Gastroesophageal sphincter (tissue), 4 donors: ENCODE data around the gene MSN. TPM values are rescaled to one million over a fixed set of nuclear protein-coding genes. Genes with fewer than 3 reads are reported as not detected.

Source experiments
- ATAC-seq: fragments of 150-250 bp; one replicate; pipeline ENCODE4 v1.9.1; 2016; ENCODE audit warnings: mild to moderate bottlenecking, moderate library complexity
- H3K27ac ChIP-seq, 4 donors: fragments of 200-600 bp; sonication (generic) in 3 of 4; 1 replicate in 3 of 4; 2 replicates in 1 of 4; pipeline ENCODE4 v1.5.1; 2016 to 2019
- H3K27me3 ChIP-seq: fragments of 200-600 bp; sonication (generic); one replicate; pipeline ENCODE4 v1.5.1; 2019
- H3K36me3 ChIP-seq, 2 donors: fragments of 200-600 bp; sonication (generic); one replicate each; pipeline ENCODE4 v1.5.1; 2019; ENCODE audit warnings: control low read depth in 1 of 2
- H3K4me1 ChIP-seq, 3 donors: fragments of 200-600 bp; sonication (generic); 1 replicate in 2 of 3; 2 replicates in 1 of 3; pipeline ENCODE4 v1.5.1; 2016 to 2019; ENCODE audit warnings: control low read depth in 2 of 3
- H3K4me3 ChIP-seq, 2 donors: fragments of 200-600 bp; sonication (generic); one replicate each; pipeline ENCODE4 v1.5.1; 2019; ENCODE audit warnings: mild to moderate bottlenecking in 1 of 2, moderate library complexity in 1 of 2
- H3K9me3 ChIP-seq, 3 donors: fragments of 200-600 bp; sonication (generic); one replicate each; pipeline ENCODE4 v1.5.1; 2017 to 2019; ENCODE audit warnings: control low read depth in 2 of 3
- EP300 ChIP-seq: sonication (generic); formaldehyde crosslinking; IDR thresholded peaks from one replicate; pipeline ENCODE4 v1.6.1; 2017; ENCODE audit warnings: antibody characterized with exemption, mild to moderate bottlenecking
- POLR2A ChIP-seq, 2 donors: fragments of 450-650 bp; IDR thresholded peaks; one replicate each; pipeline ENCODE4 v1.6.1; 2017; ENCODE audit warnings: antibody characterized with exemption in 2 of 2, mild to moderate bottlenecking in 2 of 2, moderate library complexity in 1 of 2
- POLR2AphosphoS5 ChIP-seq: sonication (generic); formaldehyde crosslinking; IDR thresholded peaks from one replicate; pipeline ENCODE4 v1.6.1; 2017; ENCODE audit warnings: antibody characterized with exemption
- WGBS, 2 donors: methylation state at CpG; one replicate each; pipeline ENCODE4 v1.1.5; 2018; ENCODE audit warnings: low coverage in 1 of 2; 5-methylcytosine and 5-hydroxymethylcytosine counted together
- total RNA-seq, 4 donors: library from RNA; depleted of rRNA; stranded (reverse); fragments of >200 nt; gene quantifications; one replicate each; pipeline ENCODE4 v1.1.0, GENCODE V29; 2016
- TF ChIP-seq, protein P1 (sequence below), 4 experiments: fragments of 200-600 bp in 2 of 4; fragments of 450-650 bp in 2 of 4; sonication (generic) in 1 of 4; IDR thresholded peaks; one replicate each; pipeline ENCODE4 v1.5.1; 2017 to 2019; ENCODE audit warnings: antibody characterized with exemption in 4 of 4, mild to moderate bottlenecking in 2 of 4, moderate library complexity in 2 of 4

MSN gene
- total RNA-seq, 4 donors from 2014 or later = 191 to 355 (median 269) TPM

DNA sequence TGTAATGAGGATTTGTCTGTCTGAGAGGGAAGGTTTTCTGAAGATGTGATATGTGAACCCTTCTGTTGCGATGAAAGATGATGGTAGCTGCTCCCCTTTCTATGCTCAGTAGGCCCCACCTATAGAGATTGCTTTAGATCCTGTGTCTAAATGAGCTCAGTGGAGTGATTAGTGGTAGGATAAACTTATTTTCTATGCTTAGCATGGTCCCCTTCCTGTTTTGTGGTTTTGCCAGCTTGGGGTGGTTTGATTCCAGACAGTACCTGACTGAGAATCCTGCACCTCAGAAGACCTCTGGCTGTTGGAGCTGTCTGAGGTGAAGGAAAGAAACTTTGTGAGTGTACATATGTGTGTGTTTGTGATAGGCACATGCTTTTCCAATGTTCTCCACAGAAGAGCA lies 17.7 kb downstream of the MSN start:
- no peaks in the 10 kb centered on the region for H3K36me3 ChIP-seq
- H3K4me1 ChIP-seq = peaks cover 9 to 100% (median 28%) of the 10 kb centered on the region in 3 donors
- H3K4me3 ChIP-seq = no peak overlapping the region
- H3K9me3 ChIP-seq = no peaks in the 10 kb centered on the region
- TF ChIP-seq POLR2A (IDR thresholded peaks at IDR 0.05) (no peak), POLR2AphosphoS5 (no peak), EP300 (no peak)
- TF ChIP-seq, protein P1, sequence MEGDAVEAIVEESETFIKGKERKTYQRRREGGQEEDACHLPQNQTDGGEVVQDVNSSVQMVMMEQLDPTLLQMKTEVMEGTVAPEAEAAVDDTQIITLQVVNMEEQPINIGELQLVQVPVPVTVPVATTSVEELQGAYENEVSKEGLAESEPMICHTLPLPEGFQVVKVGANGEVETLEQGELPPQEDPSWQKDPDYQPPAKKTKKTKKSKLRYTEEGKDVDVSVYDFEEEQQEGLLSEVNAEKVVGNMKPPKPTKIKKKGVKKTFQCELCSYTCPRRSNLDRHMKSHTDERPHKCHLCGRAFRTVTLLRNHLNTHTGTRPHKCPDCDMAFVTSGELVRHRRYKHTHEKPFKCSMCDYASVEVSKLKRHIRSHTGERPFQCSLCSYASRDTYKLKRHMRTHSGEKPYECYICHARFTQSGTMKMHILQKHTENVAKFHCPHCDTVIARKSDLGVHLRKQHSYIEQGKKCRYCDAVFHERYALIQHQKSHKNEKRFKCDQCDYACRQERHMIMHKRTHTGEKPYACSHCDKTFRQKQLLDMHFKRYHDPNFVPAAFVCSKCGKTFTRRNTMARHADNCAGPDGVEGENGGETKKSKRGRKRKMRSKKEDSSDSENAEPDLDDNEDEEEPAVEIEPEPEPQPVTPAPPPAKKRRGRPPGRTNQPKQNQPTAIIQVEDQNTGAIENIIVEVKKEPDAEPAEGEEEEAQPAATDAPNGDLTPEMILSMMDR (IDR thresholded peaks at IDR 0.05) = no peak
- WGBS, 2 donors = 83 to 100% methylated on average over 1 of the region's 1 CpG
- no peak for ATAC-seq
- peak overlapping the region in 1 of 4 donors; percentile 14 for H3K27ac ChIP-seq
- H3K27me3 ChIP-seq = no peaks in the 10 kb centered on the region

DNA sequence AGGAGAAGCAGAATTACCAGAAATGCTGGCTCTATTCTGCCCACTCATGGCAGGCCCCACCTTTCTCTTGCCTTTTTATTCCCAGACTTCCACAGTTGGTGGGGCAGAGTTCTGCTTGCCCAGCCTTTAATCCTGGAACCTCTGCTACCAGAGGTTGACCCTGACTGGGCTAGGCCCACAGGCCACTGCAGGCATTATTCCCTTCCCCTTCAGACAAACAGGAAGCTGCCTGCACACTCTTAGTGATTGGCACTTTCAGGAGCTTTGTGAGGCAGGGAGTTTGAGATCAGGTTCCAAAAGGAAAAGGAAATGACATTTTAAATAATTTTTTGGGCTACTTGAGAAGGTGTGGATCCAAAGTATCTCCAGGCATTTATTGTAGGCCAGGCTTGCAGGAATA lies 18.8 kb downstream of the MSN start:
- H3K4me1 ChIP-seq = peaks cover 9 to 100% (median 38%) of the 10 kb centered on the region in 3 donors
- TF ChIP-seq POLR2A (IDR thresholded peaks at IDR 0.05) (no peak), EP300 (no peak), POLR2AphosphoS5 (no peak)
- TF ChIP-seq, protein P1 (IDR thresholded peaks at IDR 0.05) = no peak
- H3K27me3 ChIP-seq = no peaks in the 10 kb centered on the region
- H3K27ac ChIP-seq = peak overlapping the region in 3 of 4 donors; percentile 13 to 24 (median 19)
- H3K4me3 ChIP-seq = no peak overlapping the region
- no peaks in the 10 kb centered on the region for H3K9me3 ChIP-seq
- no peak for ATAC-seq
- H3K36me3 ChIP-seq = no peaks in the 10 kb centered on the region

DNA sequence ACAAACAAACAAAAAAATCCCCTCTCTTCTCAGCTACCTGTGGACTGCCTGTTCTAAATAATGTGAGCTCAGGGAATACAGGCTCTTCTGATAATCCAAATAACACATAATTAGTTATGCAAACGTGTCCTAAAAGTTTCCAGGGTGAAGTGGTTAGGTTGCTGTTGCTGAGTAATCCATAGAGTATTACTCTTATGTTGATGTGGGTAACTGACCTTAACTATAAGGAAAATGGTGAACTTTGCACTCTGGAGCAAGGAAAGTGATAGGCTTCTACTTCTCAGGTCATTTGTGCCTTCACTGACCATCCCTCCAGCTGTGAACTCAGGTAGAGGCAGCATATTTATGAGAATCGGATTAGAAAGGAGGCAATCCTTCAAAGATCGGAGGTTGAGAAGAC lies 19.9 kb downstream of the MSN start:
- Histone ChIP-seq H3K27me3 (no peaks in the 10 kb centered on the region), H3K4me3 (no peak overlapping the region), H3K9me3 (no peaks in the 10 kb centered on the region), H3K4me1 (peaks cover 9 to 100% (median 43%) of the 10 kb centered on the region in 3 donors), H3K36me3 (no peaks in the 10 kb centered on the region), H3K27ac (peak overlapping the region in 3 of 4 donors; percentile 19 to 66 (median 37))
- TF ChIP-seq, protein P1 (IDR thresholded peaks at IDR 0.05) = no peak
- no peak for TF ChIP-seq EP300
- TF ChIP-seq POLR2AphosphoS5 = no peak
- WGBS, 2 donors = 48 to 93% methylated on average over 2 of the region's 3 CpGs
- ATAC-seq = no peak

DNA sequence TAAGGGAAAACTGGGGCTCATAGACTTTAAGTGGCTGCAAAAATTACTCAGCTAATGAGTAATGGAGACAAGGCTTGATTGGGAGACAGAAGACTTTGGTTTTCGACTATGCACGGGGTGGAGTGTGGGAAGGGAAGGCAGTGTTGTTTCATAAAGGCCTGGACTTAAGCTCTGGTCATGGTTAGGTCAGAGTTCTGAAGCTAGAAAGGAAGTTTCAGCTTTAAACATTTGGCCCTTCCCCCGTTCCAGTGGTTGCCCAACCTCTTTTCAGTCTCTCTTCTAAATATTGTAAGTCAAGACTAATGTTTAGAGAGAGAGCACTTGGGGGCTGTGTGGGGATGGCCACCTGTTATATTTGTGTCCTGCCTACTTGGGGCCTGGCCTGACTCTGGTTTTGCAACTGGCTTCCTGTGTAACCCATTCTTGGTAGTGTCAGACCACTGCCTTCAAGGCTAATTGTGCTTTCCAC lies 21.0 kb downstream of the MSN start:
- Histone ChIP-seq H3K4me3 (no peak overlapping the region), H3K9me3 (no peaks in the 10 kb centered on the region), H3K27me3 (no peaks in the 10 kb centered on the region), H3K27ac (peak overlapping the region in 3 of 4 donors; percentile 10 to 66 (median 63)), H3K4me1 (peaks cover 9 to 100% (median 43%) of the 10 kb centered on the region in 3 donors), H3K36me3 (no peaks in the 10 kb centered on the region)
- no peak for TF ChIP-seq EP300
- TF ChIP-seq POLR2AphosphoS5 = no peak
- TF ChIP-seq, protein P1 (IDR thresholded peaks at IDR 0.05) = no peak
- no peak for TF ChIP-seq POLR2A (IDR thresholded peaks at IDR 0.05)
- no peak for ATAC-seq
- WGBS, 2 donors = 6 to 49% methylated on average over 2 to 3 of the region's 3 CpGs

DNA sequence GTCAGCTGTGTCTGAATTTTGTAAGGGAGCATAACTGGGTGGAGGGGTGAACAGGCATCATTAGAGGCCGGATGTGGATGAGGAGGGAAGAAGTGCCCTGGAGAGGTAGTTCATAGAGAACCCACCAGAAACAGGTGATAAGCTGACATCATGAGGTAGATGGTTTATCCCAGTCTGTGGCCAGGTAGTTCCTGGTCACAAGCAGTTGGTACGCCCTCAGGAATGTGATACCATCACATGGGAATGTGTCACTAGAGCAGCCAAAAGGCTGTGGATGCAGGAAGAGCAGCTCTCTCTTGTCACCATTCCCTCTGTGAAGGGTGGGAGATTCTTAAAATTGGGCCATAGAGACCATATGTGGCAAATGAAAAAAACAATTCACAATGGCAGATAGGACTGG lies 21.9 kb downstream of the MSN start:
- H3K4me3 ChIP-seq = no peak overlapping the region
- no peaks in the 10 kb centered on the region for H3K27me3 ChIP-seq
- H3K27ac ChIP-seq = peak overlapping the region in 3 of 4 donors; percentile 63 to 66 (median 63)
- WGBS, 2 donors = 80% methylated on average over 1 of the region's 2 CpGs; no CpG with 5 or more reads in 1 of the 2 donors
- no peaks in the 10 kb centered on the region for H3K36me3 ChIP-seq
- TF ChIP-seq EP300 = no peak
- no peak for TF ChIP-seq POLR2AphosphoS5
- no peak for TF ChIP-seq POLR2A (IDR thresholded peaks at IDR 0.05)
- TF ChIP-seq, protein P1 (IDR thresholded peaks at IDR 0.05) = no peak
- no peak for ATAC-seq
- peaks cover 9 to 97% (median 43%) of the 10 kb centered on the region in 3 donors for H3K4me1 ChIP-seq
- H3K9me3 ChIP-seq = no peaks in the 10 kb centered on the region
